CD4-positive, alpha-beta memory T cell (primary cell): ENCODE measurements around the gene PCDHAC2. TPM values are rescaled to one million over a fixed set of nuclear protein-coding genes. Genes with fewer than 3 reads are reported as not detected.

Experiments used
- CTCF ChIA-PET: fragments of 350-600 bp; sonication (Branson Sonifier 250); formaldehyde crosslinking; loops from one replicate; lab custom pipeline; 2021; ENCODE audit warnings: inconsistent platforms; ENCODE audit not compliant: partially characterized antibody; lab: Charles Lee
- POLR2A ChIA-PET: fragments of 350-600 bp; sonication (Branson Sonifier 250); formaldehyde crosslinking; loops from one replicate; lab custom pipeline; 2021; ENCODE audit not compliant: partially characterized antibody; lab: Charles Lee
- DNase-seq, 5 donors: peaks; one replicate each; pipeline versions ENCODE4 v3.0.0 to v3.0.0-alpha.2; 2020 to 2022; ENCODE audit warnings: mixed read lengths in 1 of 5
- H3K27ac ChIP-seq: one replicate; pipeline ENCODE4 v1.7.0; 2013; ENCODE audit warnings: low read depth, low read length
- H3K27me3 ChIP-seq: 2 replicates; pipeline ENCODE4 v1.7.0; 2013; ENCODE audit warnings: mild to moderate bottlenecking, low read length, moderate library complexity; ENCODE audit not compliant: insufficient read depth
- H3K36me3 ChIP-seq: 2 replicates; pipeline ENCODE4 v1.7.0; 2013; ENCODE audit warnings: mild to moderate bottlenecking, low read length, moderate library complexity; ENCODE audit not compliant: insufficient read depth
- H3K4me1 ChIP-seq: 2 replicates; pipeline ENCODE4 v1.7.0; 2013; ENCODE audit warnings: mild to moderate bottlenecking, low read length, moderate library complexity; ENCODE audit not compliant: insufficient read depth
- H3K4me3 ChIP-seq, 2 donors: one replicate each; pipeline ENCODE4 v1.7.0; 2013; ENCODE audit warnings: low read length in 2 of 2, mild to moderate bottlenecking in 1 of 2
- H3K9me3 ChIP-seq, 2 donors: one replicate each; pipeline ENCODE4 v1.7.0; 2013; ENCODE audit warnings: low read length in 2 of 2, control low read depth in 1 of 2; ENCODE audit not compliant: control insufficient read depth in 1 of 2
- H3K27ac Mint-ChIP-seq, 7 donors: one replicate each; pipeline ENCODE4 v1.8.0; 2020 to 2021; ENCODE audit warnings: mixed read lengths in 7 of 7, mild to moderate bottlenecking in 6 of 7, inconsistent platforms in 3 of 7, moderate library complexity in 3 of 7
- H3K27me3 Mint-ChIP-seq, 2 donors: one replicate each; pipeline ENCODE4 v1.8.0; 2020 to 2021; ENCODE audit warnings: mixed read lengths in 2 of 2
- H3K36me3 Mint-ChIP-seq, 2 donors: one replicate each; pipeline ENCODE4 v1.8.0; 2020 to 2021; ENCODE audit warnings: mixed read lengths in 2 of 2, inconsistent platforms in 1 of 2, mild to moderate bottlenecking in 1 of 2
- H3K4me1 Mint-ChIP-seq, 4 donors: one replicate each; pipeline ENCODE4 v1.8.0; 2020 to 2021; ENCODE audit warnings: mixed read lengths in 4 of 4, mild to moderate bottlenecking in 1 of 4
- H3K4me3 Mint-ChIP-seq, 8 donors: one replicate each; pipeline ENCODE4 v1.8.0; 2020 to 2021; ENCODE audit warnings: mixed read lengths in 8 of 8, mild to moderate bottlenecking in 7 of 8, moderate library complexity in 6 of 8, inconsistent platforms in 3 of 8
- H3K9me3 Mint-ChIP-seq, 8 donors: one replicate each; pipeline ENCODE4 v1.8.0; 2020 to 2021; ENCODE audit warnings: mixed read lengths in 8 of 8, mild to moderate bottlenecking in 5 of 8, inconsistent platforms in 3 of 8, moderate library complexity in 1 of 8
- intact Hi-C: fragments of 100-400 bp; cut with micrococcal nuclease; formaldehyde crosslinking; loops from one replicate; pipeline ENCODE4 v1.15.1; 2023
- polyA plus RNA-seq, 2 donors: library from polyadenylated mRNA; unstranded; fragments of 300-500 nt; fragmentation: Illumina TruSeq; gene quantifications; one replicate each; pipeline ENCODE4 v1.2.3, GENCODE V29; 2021
- total RNA-seq, 2 experiments: library from RNA; stranded (reverse); gene quantifications; one replicate each; pipeline ENCODE4 v1.2.3, GENCODE V29; 2021

PCDHAC2 gene
- total and polyA plus RNA-seq, 4 experiments from 2014 or later, result not detected

DNA sequence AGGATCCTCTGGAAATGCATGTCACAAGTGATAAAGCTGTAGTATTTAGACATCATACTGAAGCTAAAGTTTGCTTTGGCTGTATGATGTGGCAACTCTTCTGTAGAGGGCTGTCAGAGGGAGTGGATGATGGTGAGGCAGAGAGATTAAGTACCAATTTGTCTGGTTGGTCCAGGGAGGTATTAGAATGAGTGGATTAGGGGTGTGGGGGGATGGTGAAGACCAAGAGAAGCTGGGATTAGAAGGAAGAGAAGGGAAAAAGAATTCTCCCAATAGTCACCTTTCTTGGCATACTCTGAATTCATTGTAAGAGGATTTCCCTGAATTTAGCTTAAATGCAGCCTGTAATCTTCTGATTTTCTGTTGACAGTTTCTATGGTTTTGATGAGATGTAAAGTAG lies 3.6 kb downstream of the PCDHAC2 start:
- Histone ChIP-seq H3K27me3 (no peaks in the 10 kb centered on the region), H3K9me3 (no peaks in the 10 kb centered on the region), H3K27ac (no peak overlapping the region), H3K4me1 (no peaks in the 10 kb centered on the region), H3K36me3 (no peaks in the 10 kb centered on the region), H3K4me3 (no peak overlapping the region)
- intact Hi-C loops, result no loop called here
- Mint-ChIP-seq H3K4me1 (peaks cover 0 to 6% (median under 1%) of the 10 kb centered on the region in 4 donors), H3K4me3 (no peak overlapping the region), H3K36me3 (no peaks in the 10 kb centered on the region), H3K27ac (no peak overlapping the region), H3K27me3 (peaks cover 6 to 15% of the 10 kb centered on the region in 2 donors), H3K9me3 (peaks cover 0 to 3% (median 0%) of the 10 kb centered on the region in 8 donors)
- POLR2A ChIA-PET, result no interaction called here
- CTCF ChIA-PET, result no interaction called here
- no peak for DNase-seq

- Histone ChIP-seq H3K27me3 (no peaks in the 10 kb centered on the region), H3K36me3 (no peaks in the 10 kb centered on the region), H3K4me3 (no peak overlapping the region), H3K27ac (no peak overlapping the region), H3K4me1 (no peaks in the 10 kb centered on the region), H3K9me3 (no peaks in the 10 kb centered on the region)
- CTCF ChIA-PET, result no interaction called here
- POLR2A ChIA-PET, result no interaction called here
- H3K36me3 Mint-ChIP-seq, result no peaks in the 10 kb centered on the region
- no peaks in the 10 kb centered on the region for H3K4me1 Mint-ChIP-seq
- H3K27me3 Mint-ChIP-seq, result peaks cover 4 to 11% of the 10 kb centered on the region in 2 donors
- no peak overlapping the region for H3K4me3 Mint-ChIP-seq
- H3K9me3 Mint-ChIP-seq, result peaks cover 0 to 2% (median 0%) of the 10 kb centered on the region in 8 donors
- no peak overlapping the region for H3K27ac Mint-ChIP-seq
- no peak for DNase-seq
- intact Hi-C loops, result no loop called here
These were observed 7.3 kb downstream of the PCDHAC2 start for GRCh38 chr5:140973550-140973949.

- intact Hi-C loops, result no loop called here
- peaks cover 0 to 4% (median 0%) of the 10 kb centered on the region in 8 donors for H3K9me3 Mint-ChIP-seq
- H3K27ac Mint-ChIP-seq, result no peak overlapping the region
- no peaks in the 10 kb centered on the region for H3K4me1 Mint-ChIP-seq
- CTCF ChIA-PET, result no interaction called here
- no peaks in the 10 kb centered on the region for H3K36me3 Mint-ChIP-seq
- no peaks in the 10 kb centered on the region for H3K4me1 ChIP-seq
- H3K4me3 ChIP-seq, result no peak overlapping the region
- POLR2A ChIA-PET, result no interaction called here
- H3K27ac ChIP-seq, result no peak overlapping the region
- no peaks in the 10 kb centered on the region for H3K27me3 ChIP-seq
- no peak for DNase-seq
- peaks cover 5 to 11% of the 10 kb centered on the region in 2 donors for H3K27me3 Mint-ChIP-seq
- no peaks in the 10 kb centered on the region for H3K9me3 ChIP-seq
- H3K36me3 ChIP-seq, result no peaks in the 10 kb centered on the region
- no peak overlapping the region for H3K4me3 Mint-ChIP-seq
These were observed 10.7 kb downstream of the PCDHAC2 start for GRCh38 chr5:140977003-140977402.

GRCh38 chr5:140978260-140978659 lies 12.0 kb downstream of the PCDHAC2 start:
- Histone ChIP-seq H3K27me3 (no peaks in the 10 kb centered on the region), H3K4me3 (no peak overlapping the region), H3K4me1 (no peaks in the 10 kb centered on the region), H3K36me3 (no peaks in the 10 kb centered on the region), H3K27ac (no peak overlapping the region), H3K9me3 (no peaks in the 10 kb centered on the region)
- CTCF ChIA-PET, result no interaction called here
- POLR2A ChIA-PET, result no interaction called here
- Mint-ChIP-seq H3K27ac (no peak overlapping the region), H3K4me1 (no peaks in the 10 kb centered on the region), H3K4me3 (no peak overlapping the region), H3K27me3 (peaks cover 7 to 11% of the 10 kb centered on the region in 2 donors), H3K9me3 (peaks cover 0 to 4% (median 0%) of the 10 kb centered on the region in 8 donors), H3K36me3 (no peaks in the 10 kb centered on the region)
- intact Hi-C loops, result no loop called here
- no peak for DNase-seq

DNA sequence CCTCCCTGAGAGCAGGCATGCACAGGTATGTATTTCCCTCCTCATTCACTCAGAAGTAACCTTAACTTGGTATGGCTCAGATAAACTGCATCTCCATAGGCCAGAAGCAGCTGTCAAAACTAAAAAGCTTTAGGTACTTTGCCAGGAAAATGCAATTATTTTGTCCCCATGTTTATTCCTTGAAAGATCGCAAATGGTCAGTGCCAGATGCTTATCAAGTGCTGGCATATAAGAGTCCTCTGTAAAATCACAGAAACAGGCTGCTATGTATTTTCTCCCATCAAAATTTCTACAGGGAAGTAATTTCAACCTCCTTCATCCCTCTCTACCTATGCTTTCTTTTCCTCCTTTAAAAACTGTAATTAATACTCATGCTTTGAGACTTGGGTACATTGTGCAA lies 12.7 kb downstream of the PCDHAC2 start:
- Histone ChIP-seq H3K27ac (no peak overlapping the region), H3K9me3 (no peaks in the 10 kb centered on the region), H3K36me3 (no peaks in the 10 kb centered on the region), H3K27me3 (no peaks in the 10 kb centered on the region), H3K4me1 (no peaks in the 10 kb centered on the region), H3K4me3 (no peak overlapping the region)
- H3K9me3 Mint-ChIP-seq, result peaks cover 0 to 4% (median 0%) of the 10 kb centered on the region in 8 donors
- peaks cover 9 to 11% of the 10 kb centered on the region in 2 donors for H3K27me3 Mint-ChIP-seq
- H3K27ac Mint-ChIP-seq, result no peak overlapping the region
- no peaks in the 10 kb centered on the region for H3K36me3 Mint-ChIP-seq
- no peaks in the 10 kb centered on the region for H3K4me1 Mint-ChIP-seq
- DNase-seq, result no peak
- ChIA-PET POLR2A (no interaction called here), CTCF (no interaction called here)
- intact Hi-C loops, result no loop called here
- no peak overlapping the region for H3K4me3 Mint-ChIP-seq

GRCh38 chr5:140982083-140982716 lies 15.9 kb downstream of the PCDHAC2 start:
- H3K9me3 ChIP-seq, result no peaks in the 10 kb centered on the region
- H3K4me3 ChIP-seq, result no peak overlapping the region
- no peaks in the 10 kb centered on the region for H3K4me1 ChIP-seq
- H3K4me1 Mint-ChIP-seq, result no peaks in the 10 kb centered on the region
- no peaks in the 10 kb centered on the region for H3K36me3 Mint-ChIP-seq
- peaks cover 0 to 7% (median 0%) of the 10 kb centered on the region in 8 donors for H3K9me3 Mint-ChIP-seq
- H3K27ac ChIP-seq, result no peak overlapping the region
- no peak for DNase-seq
- no peak overlapping the region for H3K27ac Mint-ChIP-seq
- H3K27me3 Mint-ChIP-seq, result peaks cover 6 to 8% of the 10 kb centered on the region in 2 donors
- POLR2A ChIA-PET, result no interaction called here
- intact Hi-C loops, result no loop called here
- no peaks in the 10 kb centered on the region for H3K36me3 ChIP-seq
- CTCF ChIA-PET, result no interaction called here
- no peaks in the 10 kb centered on the region for H3K27me3 ChIP-seq
- no peak overlapping the region for H3K4me3 Mint-ChIP-seq

GRCh38 chr5:140986117-140986521 lies 19.8 kb downstream of the PCDHAC2 start:
- Mint-ChIP-seq H3K27ac (no peak overlapping the region), H3K4me3 (no peak overlapping the region), H3K36me3 (no peaks in the 10 kb centered on the region), H3K27me3 (peaks cover 5 to 9% of the 10 kb centered on the region in 2 donors), H3K9me3 (peaks cover 0 to 7% (median 0%) of the 10 kb centered on the region in 8 donors), H3K4me1 (no peaks in the 10 kb centered on the region)
- no peaks in the 10 kb centered on the region for H3K27me3 ChIP-seq
- ChIA-PET CTCF (no interaction called here), POLR2A (no interaction called here)
- intact Hi-C loops, result no loop called here
- H3K4me3 ChIP-seq, result no peak overlapping the region
- no peak for DNase-seq
- no peak overlapping the region for H3K27ac ChIP-seq
- no peaks in the 10 kb centered on the region for H3K36me3 ChIP-seq
- no peaks in the 10 kb centered on the region for H3K4me1 ChIP-seq
- no peaks in the 10 kb centered on the region for H3K9me3 ChIP-seq
